NCI-H2081 (cell line): ENCODE data around the gene BMP5.
A peak's percentile ranks its signal among the peaks of the same experiment; 100 is the strongest.

Experiments
- DNase-seq, 2 experiments: peaks; one replicate each; lab custom pipeline; 2025; lab: John Stamatoyannopoulos, UW

Gene BMP5

GRCh38 chr6:55811074-55811473, 64.3 kb downstream of the BMP5 start:
- no peak for DNase-seq

- no peak for DNase-seq
Observed at GRCh38 chr6:55802259-55802658, 73.1 kb downstream of the BMP5 start.

GRCh38 chr6:55798571-55798970, 76.8 kb downstream of the BMP5 start:
- DNase-seq: no peak

- no peak for DNase-seq
Observed at GRCh38 chr6:55794136-55794812, 81.1 kb downstream of the BMP5 start.

- no peak for DNase-seq
Observed at GRCh38 chr6:55785273-55785672, 90.1 kb downstream of the BMP5 start.

- no peak for DNase-seq
Observed at GRCh38 chr6:55782275-55782674, 93.1 kb downstream of the BMP5 start.

GRCh38 chr6:55778705-55779104, 96.7 kb downstream of the BMP5 start:
- DNase-seq: no peak

DNA sequence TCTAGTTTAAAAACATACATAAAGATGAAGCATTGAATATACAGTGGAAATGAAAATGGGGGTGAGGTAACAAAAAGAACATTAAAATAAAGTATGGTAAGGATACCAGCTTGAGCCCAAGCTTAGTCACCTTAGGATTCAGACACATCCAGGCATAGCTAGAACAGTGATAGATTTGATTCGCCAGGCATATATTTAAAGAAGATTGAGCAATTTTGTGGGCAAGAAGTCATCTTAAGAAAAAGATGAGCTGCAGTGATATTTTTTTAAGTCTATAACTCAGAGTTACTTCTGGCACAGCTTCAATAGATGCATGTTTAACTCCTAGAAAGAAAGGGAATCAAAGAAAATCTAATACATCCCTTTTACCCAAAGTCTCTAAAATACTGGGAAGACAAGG, 97.9 kb downstream of the BMP5 start:
- no peak for DNase-seq

DNA sequence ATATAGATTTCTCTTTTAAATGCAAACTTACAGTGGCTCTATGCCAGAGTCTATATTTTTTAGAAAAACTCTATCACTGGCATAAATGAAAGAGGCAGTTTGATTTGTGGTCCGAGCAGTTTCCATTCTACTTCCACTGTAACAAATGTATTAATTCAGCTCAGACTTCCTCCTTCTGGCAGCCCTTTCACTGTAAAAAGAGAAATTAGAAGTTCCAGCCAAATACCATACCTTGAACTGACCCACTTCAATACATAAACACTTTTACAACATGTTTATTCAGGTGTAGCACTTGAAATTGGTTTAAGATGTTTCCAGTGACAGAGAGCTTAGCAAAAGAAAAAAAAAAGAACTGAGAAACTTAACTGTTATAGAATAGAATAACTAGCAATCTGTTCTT, 99.3 kb downstream of the BMP5 start:
- DNase-seq: no peak

DNA sequence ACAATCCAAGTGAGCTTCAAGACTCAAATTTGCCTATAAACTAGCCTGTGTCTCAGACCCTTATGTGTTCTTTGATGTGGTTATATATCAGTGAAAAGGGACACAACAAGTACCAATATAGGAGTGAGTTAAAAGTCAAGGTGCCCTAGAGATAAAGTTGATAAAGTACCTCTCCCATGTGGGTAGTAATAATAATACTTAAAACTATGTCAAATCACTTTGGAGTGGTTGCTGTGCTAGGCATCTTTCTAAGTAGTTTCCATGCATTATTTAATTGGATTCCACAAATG, 100.4 kb downstream of the BMP5 start:
- DNase-seq: no peak

DNA sequence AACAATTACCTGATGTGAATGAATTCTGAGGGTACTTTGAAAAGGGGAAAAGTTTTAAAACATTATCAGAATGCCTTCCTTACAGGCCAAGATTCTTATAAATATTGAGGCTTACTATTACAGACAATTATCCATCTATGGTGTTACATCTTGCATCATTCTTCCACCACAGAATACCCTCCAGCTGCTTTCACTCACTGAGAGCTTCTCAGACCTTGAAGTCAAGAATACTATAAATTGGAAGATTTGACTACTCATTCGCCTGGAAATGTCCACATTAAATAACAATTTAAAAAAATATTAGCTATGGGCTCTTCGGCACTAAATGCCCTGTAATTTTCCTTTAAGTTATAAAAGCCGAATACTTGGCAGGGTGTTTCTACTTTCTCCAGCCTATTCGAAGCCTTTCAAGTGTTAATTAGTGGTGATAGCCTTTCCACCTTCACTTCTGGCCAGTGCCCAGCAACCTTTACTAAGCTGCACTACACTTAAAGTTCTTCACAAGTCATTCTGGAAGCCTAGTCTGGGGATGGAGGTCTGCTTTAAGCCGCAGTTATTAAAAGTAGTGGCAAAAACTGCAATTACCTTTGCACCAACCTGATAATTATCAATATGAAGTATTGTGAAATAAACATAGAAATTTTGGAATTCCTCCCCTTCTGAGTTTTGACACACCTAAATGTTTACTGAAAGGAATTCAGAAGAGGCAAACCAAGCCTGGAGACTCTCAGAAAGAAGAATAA, 100.9 kb downstream of the BMP5 start:
- no peak for DNase-seq

GRCh38 chr6:55773620-55774216, 101.7 kb downstream of the BMP5 start:
- no peak for DNase-seq

DNA sequence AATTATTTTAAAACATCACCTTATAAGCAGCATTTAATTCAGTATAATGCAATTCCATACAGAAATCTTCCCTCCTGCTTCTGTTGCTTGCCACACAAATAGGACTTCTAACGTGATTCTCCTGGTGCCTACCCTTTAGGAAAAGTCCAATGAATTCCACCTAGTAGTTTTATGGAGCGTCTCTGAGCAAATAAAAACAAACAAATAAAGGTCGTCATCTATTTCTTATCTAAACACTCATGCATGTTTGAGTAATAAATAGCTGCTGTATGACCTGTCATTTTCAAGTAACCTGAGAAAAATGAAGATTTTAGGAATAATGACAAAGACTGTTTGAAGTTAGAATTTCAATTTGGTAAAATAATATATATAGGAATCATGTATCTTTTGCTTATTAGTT, 102.7 kb downstream of the BMP5 start:
- DNase-seq: no peak

DNA sequence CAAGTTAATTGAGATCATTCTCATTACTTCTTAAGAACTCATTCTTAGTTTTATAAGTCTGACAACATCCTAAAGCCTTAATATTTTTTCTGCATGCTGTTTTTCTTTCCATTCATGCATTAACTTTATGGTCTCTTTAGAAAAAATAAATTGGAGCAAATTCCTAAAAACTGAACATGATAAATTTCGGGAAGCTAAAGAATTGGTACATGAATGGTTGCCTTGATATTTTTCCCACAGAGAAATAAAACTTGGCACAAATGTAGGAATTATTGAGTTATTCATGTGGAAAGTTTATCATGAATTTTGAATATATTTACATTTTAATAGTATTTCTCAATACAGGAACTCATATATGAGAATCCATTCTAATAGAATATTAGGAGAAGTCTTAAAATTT, 115.9 kb downstream of the BMP5 start:
- no peak for DNase-seq

- peak in 1 of 2 experiments; percentile 8 for DNase-seq
Observed at GRCh38 chr6:55758156-55758937, 117.0 kb downstream of the BMP5 start.

- DNase-seq: no peak
Observed at GRCh38 chr6:55756531-55757031, 118.8 kb downstream of the BMP5 start.

GRCh38 chr6:55748880-55749279, 126.5 kb downstream of the BMP5 start:
- no peak for DNase-seq

DNA sequence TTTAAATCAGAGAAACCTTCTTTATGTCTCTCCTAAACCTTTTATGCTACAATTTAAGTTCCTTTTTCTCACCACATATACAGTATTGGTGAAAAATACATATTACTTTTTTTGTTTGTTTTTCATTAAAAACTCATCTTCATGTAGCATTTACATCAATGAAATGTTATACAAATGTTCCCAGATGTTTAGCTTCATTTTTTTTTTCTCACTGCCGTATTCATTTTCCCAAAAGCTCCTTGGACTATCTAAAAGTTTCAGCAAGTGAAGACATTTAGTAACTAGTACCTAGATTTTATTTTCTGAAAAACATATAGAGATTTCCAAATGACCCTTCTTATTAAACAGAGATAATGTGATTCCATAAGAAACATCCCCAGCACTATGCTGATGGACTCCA, 128.9 kb downstream of the BMP5 start:
- no peak for DNase-seq

- no peak for DNase-seq
Observed at GRCh38 chr6:55734256-55734655, 141.1 kb downstream of the BMP5 start.

- DNase-seq: no peak
Observed at GRCh38 chr6:55729665-55730064, 145.7 kb downstream of the BMP5 start.

DNA sequence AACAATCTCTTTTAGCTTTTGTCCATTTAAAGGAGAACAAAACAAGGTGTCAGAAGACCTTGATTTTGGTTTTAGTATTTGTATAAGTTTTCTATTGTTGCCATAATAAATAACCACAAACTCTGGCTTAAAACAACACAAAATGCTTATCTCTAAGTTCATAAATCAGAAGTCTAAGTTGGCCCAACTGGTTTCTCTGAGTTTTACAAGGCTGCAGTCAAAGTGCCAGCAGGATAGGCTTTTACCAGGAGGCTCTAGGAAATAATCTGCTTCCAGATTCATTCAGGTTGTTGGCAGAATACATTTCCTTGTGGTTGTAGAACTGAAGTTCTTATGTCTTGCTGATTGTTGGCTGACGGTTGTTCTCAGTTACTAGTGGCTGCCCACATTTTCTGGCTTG, 149.2 kb downstream of the BMP5 start:
- no peak for DNase-seq

DNA sequence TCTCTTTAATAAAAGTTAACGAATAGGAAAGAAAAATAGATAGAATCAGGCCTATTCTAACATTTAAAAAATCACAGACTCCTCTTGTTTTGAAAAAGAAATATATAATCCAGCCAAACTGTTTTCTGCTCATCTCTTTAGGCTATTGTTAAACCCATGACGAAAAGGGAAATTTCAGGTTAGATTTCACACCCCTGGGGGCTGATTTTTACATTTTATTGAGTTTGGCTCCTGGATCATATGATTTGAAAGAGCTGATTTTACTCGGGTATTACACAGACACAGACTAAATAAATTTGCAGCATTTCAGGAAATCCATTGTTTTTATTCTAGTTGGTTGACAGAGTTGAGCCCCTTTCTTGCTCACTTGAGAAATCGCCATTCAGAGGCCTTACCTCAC, 160.6 kb downstream of the BMP5 start:
- no peak for DNase-seq

- DNase-seq: peak in 1 of 2 experiments; percentile 11
Observed at GRCh38 chr6:55713436-55713835, 162.0 kb downstream of the BMP5 start.
